Pulmonary artery endothelial cell (primary cell): ENCODE results near the gene TNRC6B. TPM values are rescaled to one million over a fixed set of nuclear protein-coding genes. Genes with fewer than 3 reads are reported as not detected.

Experiments used
- DNase-seq: peaks from one replicate; pipeline ENCODE4 v3.0.0-alpha.2; 2011; ENCODE audit warnings: low read depth, low spot score
- total RNA-seq: library from RNA; depleted of rRNA; stranded (reverse); fragments of >200 nt; gene quantifications from 2 replicates; pipeline ENCODE4 v1.2.3, GENCODE V29; 2014

Gene TNRC6B
- total RNA-seq, 1 donor from 2014 or later, result 13.3 TPM

DNA sequence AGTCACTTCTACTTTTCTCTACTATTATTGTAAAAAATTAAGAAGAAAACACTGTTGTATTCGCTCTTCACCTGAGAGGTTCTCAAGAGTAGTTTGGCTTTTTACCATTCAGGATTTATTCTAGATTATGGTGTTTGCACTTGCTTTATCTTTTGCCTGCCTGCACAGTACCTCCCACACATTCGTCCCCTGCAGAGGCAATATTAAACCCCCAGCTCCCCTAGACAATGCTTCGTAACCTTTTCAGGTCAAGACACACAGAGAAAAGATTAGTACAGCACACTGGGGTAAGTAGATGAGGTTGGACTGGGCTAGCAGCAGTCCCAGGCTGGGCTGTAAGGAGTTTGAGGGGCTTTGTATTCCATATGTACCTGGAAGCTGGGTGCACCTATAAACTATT, 62.4 kb downstream of the TNRC6B start:
- no peak for DNase-seq

DNA sequence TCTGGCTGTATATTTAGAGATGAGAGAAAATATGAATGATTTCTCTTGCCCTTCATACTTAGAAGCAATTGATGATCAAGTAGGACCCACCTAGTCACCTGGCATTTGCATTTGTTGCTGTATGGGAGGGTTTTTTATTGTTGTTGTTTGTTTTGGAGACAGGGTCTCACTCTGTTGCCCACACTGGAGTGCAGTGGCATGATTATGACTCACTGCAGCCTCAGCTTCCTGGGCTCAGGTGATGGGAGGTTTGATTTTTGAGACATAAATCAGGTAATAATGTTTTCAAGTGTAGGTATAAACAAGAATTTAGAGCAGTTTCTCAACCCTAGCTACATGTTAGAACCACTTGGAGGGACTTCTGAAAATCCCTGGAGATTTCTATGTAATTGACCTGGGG, 63.0 kb downstream of the TNRC6B start:
- no peak for DNase-seq

GRCh38 chr22:40241200-40241763, 63.6 kb downstream of the TNRC6B start:
- no peak for DNase-seq

GRCh38 chr22:40243891-40244290, 66.2 kb downstream of the TNRC6B start:
- no peak for DNase-seq

GRCh38 chr22:40244586-40244985, 66.9 kb downstream of the TNRC6B start:
- DNase-seq, result no peak

GRCh38 chr22:40247976-40248375, 70.3 kb downstream of the TNRC6B start:
- DNase-seq, result no peak

DNA sequence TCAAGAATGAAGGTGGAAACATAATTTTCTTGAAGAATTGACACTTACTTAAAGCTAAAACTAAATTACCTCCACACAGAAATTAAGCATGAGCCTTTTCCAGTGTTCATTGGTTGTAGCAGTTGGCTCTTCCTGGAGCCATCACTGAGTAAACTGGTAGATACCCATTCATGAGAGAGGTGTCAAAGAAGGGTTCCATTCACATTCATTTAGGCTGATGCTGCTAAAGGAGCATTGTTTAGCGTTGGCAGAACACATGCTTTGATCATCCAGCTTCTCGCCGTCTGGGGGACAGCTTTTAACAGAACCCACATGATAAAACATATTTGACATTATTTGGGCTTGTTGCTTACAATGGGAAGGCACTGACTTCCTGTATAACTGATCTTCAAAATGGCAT, 71.6 kb downstream of the TNRC6B start:
- no peak for DNase-seq

GRCh38 chr22:40250608-40251007, 72.9 kb downstream of the TNRC6B start:
- DNase-seq, result no peak

GRCh38 chr22:40251106-40251505, 73.4 kb downstream of the TNRC6B start:
- no peak for DNase-seq

DNA sequence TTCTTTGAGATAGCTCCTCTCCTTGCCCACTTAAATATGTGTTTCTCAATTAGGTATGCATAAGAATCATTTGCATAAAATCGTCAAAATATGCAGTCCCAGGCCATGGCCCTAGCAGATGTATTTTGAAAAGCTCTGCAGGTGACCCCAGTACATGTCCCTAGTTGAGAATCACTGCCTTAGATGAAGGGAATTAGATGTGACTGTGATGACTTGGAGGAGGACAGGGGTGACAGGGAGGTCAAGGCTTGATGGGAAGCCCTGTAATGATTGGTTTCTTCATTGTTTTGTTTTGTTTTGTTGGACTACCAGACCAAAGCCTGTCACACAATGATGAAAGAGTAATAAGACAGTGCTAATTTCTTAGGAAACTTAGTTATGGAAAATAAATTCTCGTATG, 74.4 kb downstream of the TNRC6B start:
- DNase-seq, result no peak

- DNase-seq, result no peak
These were observed 78.8 kb downstream of the TNRC6B start for GRCh38 chr22:40256516-40256915.

DNA sequence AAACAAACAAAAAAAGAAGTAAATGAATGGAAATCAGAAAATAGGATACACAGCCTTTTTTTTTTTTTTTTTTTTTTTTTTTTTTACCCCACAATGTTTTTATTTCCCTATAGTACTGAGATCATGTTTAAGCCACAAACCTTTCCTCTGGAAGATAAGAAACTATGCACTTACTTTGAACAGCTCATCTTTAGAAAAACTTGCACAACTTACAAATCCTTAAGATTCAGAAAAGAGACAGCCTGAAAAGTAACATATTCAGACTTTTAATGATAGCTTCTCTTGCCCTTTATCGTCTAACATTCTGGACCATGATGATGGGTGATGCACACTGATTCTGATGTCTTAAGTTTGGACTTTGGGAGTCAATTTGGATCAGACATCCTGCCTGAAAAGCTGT, 80.3 kb downstream of the TNRC6B start:
- DNase-seq, result no peak

- DNase-seq, result no peak
These were observed 80.8 kb downstream of the TNRC6B start for GRCh38 chr22:40258501-40258915.

DNA sequence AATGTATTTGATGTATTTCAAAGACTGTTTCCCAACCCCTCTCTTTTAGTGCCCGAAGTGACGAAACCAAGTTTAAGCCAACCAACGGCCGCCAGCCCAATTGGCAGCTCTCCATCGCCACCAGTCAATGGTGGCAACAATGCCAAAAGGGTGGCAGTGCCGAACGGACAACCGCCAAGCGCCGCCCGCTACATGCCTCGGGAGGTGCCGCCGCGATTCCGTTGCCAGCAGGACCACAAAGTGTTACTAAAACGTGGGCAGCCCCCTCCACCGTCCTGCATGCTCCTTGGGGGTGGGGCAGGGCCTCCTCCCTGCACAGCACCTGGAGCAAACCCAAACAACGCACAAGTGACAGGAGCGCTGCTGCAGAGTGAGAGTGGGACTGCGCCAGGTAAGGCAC, 84.1 kb downstream of the TNRC6B start:
- DNase-seq, result no peak

- DNase-seq, result peak; percentile 72
These were observed 85.5 kb downstream of the TNRC6B start for GRCh38 chr22:40263191-40263590.

DNA sequence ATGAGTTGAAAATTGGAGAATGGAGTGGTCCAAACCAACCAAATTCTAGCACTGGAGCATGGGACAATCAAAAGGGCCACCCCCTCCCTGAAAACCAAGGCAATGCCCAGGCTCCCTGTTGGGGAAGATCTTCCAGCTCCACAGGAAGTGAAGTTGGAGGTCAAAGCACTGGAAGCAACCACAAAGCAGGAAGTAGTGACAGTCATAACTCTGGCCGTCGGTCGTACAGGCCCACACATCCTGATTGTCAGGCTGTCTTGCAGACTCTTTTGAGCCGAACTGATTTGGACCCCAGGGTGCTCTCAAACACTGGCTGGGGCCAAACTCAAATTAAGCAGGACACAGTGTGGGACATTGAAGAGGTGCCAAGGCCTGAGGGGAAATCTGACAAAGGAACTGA, 88.1 kb downstream of the TNRC6B start:
- DNase-seq, result no peak

DNA sequence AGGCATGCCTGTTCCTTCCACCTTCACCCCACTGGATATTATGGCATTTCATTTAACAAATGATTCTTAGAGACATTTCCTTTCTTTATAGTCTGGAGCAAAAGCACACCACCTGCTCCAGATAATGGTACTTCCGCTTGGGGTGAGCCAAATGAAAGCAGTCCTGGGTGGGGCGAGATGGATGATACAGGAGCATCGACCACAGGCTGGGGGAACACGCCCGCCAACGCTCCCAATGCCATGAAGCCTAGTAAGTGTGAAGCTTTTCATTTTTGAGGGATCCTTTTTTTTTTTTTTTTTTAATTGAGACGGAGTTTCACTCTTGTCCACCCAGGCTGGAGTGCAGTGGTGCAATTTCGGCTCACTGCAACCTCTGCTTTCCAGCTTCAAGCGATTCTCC, 92.3 kb downstream of the TNRC6B start:
- no peak for DNase-seq

- DNase-seq, result no peak
These were observed 93.1 kb downstream of the TNRC6B start for GRCh38 chr22:40270748-40271373.

- no peak for DNase-seq
These were observed 93.7 kb downstream of the TNRC6B start for GRCh38 chr22:40271440-40271839.

GRCh38 chr22:40273319-40273718, 95.6 kb downstream of the TNRC6B start:
- DNase-seq, result no peak

DNA sequence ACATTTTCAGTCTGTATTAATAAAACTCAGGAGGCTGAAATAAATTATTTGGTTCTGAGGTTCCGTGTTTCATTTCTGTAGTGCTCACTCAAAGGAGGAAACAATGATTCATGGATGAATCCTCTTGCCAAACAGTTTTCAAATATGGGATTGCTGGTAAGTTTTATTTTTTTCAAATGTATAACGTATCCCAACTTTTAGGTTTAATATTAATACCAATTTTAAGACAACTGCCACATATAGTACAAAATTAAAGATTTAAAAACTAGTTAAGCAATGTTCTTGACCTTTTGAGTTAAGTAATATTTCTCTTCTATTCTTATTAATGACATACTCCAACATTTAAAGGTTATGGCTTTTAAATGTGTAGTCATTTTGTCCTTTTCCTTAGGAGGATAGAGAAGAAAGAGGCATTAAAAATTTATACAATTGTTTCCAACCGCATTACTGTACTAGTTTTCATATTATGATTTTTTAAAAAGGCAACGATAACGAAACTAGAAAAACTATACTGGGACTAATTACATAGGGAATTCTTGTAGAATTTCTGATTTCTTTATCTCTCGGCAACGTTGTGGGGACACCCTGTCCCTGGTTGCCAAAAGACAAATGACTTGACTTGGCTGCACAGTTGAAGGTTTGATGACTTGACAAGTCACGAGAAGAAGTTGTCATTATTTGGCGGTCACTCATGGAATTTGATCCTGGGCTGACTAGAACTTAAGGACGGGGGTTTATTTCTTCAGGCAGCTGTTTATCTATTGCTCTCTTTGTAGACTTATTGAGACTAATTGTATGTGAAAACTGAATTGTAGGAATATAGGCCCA, 99.5 kb downstream of the TNRC6B start:
- peak; percentile 15 for DNase-seq

- DNase-seq, result no peak
These were observed 101.3 kb downstream of the TNRC6B start for GRCh38 chr22:40279017-40279416.

GRCh38 chr22:40281717-40282116, 104.0 kb downstream of the TNRC6B start:
- no peak for DNase-seq
